HG02798 (cell line): ENCODE measurements around the gene TCF25.
"Not testable (repeated sequence)": the region's sequence is repeated elsewhere in the genome, so short reads cannot be mapped to it uniquely, and the experiment has no call there.

Experiments used
- ATAC-seq: cut with Tn5 transposase; IDR thresholded peaks from one replicate; pipeline ENCODE4 v1.9.1; 2021; ENCODE audit warnings: mild to moderate bottlenecking; ENCODE audit not compliant: unreplicated experiment, poor library complexity

The TCF25 gene

GRCh38 chr16:89870440-89870839 is 3.0 kb upstream of the TCF25 start:
- ATAC-seq = no peak

DNA sequence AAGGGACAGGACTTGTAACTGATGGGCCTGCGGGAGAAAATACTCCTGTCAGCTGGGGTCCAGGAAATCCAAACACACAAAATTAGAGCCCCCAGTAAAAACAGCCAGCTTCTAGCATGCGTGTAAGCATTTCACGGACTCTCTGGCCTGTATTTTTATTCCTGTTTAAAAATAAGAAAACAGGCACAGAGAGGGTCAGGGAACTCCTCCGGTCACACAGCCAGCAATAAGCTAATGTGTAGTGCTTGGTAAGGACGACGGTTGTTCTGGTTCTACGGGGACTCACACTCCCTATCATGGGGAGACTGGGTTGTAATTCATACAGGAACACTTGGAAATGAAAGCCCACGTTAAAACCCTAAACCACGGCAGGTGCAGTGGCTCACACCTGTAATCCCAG is 1.5 kb upstream of the TCF25 start:
- ATAC-seq = no peak

GRCh38 chr16:89873972-89874689 is 739 bp downstream of the TCF25 start:
- peak; percentile 76 for ATAC-seq

- not testable (repeated sequence) for ATAC-seq
Measured at GRCh38 chr16:89879123-89879522, 5.7 kb downstream of the TCF25 start.

DNA sequence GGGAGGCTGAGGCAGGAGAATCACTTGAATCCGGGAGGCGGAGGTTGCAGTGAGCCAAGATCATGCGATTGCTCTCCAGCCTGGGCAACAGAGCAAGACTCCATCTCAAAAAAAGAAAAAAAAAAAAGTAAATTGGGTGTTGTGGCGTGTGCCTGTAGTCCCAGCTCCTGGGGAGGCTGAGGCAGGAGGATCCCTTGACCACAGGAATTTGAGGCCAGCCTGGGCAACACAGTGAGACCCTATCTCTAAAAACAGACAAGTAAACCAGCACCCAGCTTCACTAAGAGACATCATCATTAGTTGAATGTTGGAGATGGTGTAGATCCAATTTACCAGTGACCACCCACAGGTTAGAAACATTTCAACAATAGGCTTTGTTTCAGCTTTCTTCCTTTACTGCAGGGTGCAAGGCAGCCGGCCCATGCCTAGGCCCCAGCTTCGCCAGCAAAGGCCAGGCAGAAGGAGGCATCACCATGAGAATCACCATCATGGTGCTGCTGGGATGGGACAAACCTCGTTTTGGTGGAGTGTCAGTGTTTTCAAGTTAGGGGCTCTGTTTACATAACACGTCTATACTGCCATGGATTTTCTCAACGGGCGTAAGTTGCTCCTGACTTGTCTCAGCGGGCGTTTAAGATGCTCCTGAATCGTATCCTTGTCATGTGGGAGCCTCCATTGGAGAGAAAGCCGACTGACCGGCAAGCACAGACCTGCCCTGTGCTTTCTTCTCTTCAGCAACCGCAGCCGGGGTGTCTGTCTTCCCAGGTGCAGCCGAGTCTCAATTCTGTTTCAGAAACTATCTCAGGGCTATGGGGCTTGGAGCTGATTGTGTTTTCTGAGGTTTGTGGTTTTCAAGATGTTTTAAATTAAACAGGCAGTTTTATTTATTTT is 7.3 kb downstream of the TCF25 start:
- no peak for ATAC-seq

GRCh38 chr16:89881368-89881730 is 8.0 kb downstream of the TCF25 start:
- ATAC-seq = no peak

GRCh38 chr16:89883346-89884040 is 10.1 kb downstream of the TCF25 start:
- ATAC-seq = no peak

DNA sequence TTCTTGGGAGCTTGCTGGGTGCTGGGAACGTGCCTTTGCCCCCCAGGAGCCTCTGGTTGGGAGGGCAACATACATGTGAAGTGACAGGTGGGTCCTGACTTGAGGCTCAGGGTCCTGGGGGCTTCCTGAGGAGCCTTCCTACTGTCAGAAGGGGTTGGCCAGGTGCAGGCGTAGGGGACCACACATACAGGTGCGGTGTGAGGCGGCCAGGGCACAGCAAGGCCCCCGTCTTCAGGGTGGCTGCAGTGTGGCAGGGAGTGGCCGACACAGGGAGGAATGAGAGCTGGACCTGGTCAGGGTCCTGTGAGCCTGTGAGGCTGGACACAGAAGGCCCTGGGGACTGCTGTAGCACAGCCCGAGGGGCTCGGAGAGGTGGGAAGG is 10.6 kb downstream of the TCF25 start:
- ATAC-seq = no peak

DNA sequence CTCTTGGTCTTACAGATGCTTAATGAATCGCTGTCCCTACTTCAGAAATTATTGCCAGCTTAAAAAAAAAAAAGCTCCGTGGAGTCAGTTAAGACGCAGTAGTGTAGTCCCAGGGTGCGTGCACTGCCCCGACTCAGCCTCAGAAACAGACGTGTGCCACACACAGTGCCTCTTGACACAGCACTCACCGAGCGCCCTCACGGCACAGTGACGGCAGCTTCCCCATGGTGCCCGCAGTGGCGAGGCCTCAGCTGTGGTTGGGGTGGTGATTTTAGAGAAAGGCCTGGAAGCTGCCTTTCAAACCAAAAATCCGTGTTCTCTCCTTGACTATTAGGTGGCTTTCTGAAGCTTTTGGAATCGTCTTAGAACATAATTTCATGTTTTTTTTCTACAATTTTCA is 13.9 kb downstream of the TCF25 start:
- ATAC-seq = no peak

GRCh38 chr16:89890200-89890599 is 16.8 kb downstream of the TCF25 start:
- ATAC-seq = no peak

- no peak for ATAC-seq
Measured at GRCh38 chr16:89890886-89891657, 17.7 kb downstream of the TCF25 start.

DNA sequence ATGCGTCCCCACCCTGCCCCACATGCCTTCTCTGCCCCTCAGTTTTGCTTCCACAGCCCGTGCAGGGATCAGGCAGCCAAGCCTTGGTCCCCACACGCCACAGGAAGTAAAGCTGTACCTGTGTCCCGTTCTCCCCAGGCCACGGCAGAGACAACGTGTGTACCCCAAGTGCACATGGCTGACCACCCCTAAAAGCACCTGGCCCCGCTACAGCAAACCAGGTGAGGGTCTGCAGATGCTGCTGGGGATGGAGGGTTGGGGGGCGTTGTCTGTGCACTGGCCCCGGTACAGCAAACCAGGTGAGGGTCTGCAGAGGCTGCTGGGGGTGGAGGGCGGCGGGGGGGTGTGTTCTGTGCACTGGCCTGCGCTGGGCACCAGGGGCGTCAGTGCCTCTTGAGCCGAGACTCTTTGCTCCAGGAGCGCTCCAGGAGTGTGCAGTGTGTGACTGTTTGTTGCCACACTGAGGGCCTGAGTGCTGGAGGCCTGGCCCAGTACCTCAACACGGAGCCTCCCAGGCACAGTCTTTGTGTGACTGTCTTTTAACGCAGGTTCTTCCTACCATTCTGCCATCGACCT is 18.8 kb downstream of the TCF25 start:
- no peak for ATAC-seq

GRCh38 chr16:89892635-89893034 is 19.2 kb downstream of the TCF25 start:
- ATAC-seq = no peak

DNA sequence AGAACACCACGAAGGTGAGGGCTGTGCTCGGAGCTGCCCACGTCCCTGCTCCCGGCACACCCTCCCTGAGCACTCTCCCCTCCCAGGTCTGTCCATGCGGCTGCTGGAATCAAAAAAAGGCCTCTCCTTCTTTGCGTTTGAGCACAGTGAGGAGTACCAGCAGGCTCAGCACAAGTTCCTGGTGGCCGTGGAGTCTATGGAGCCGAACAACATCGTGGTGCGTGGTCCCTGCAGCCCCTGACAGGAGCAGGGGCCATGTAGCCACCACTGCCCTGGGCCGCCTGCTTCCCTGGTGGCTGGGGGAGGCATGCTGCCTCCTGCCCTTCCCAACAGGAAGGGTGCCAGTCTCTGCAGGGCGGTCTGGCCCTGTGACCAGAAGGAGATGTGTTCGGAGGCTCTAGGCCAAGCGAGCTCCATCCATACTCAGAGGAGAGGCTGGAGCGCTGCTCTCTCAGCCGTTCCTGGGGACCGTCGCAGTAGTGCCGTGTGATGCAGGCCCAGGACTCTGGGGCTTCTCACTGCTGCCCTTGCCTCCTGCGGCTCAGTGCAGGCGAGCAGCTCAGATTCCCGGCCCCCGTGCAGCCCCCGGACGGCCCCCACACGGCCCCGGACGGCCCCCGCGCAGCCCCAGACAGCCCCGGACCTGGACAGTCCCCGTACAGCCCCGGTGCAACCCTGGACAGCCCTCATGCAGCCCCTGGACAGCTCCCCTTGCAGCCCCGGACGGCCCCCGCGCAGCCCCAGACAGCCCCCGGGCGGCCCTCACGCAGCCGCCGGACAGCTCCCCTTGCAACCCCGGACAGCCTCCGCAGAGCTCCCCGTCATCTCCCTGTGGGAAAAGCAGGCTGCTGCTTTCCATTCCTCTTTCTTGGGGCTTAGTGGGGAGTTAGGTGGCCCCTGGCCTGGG is 20.5 kb downstream of the TCF25 start:
- no peak for ATAC-seq

DNA sequence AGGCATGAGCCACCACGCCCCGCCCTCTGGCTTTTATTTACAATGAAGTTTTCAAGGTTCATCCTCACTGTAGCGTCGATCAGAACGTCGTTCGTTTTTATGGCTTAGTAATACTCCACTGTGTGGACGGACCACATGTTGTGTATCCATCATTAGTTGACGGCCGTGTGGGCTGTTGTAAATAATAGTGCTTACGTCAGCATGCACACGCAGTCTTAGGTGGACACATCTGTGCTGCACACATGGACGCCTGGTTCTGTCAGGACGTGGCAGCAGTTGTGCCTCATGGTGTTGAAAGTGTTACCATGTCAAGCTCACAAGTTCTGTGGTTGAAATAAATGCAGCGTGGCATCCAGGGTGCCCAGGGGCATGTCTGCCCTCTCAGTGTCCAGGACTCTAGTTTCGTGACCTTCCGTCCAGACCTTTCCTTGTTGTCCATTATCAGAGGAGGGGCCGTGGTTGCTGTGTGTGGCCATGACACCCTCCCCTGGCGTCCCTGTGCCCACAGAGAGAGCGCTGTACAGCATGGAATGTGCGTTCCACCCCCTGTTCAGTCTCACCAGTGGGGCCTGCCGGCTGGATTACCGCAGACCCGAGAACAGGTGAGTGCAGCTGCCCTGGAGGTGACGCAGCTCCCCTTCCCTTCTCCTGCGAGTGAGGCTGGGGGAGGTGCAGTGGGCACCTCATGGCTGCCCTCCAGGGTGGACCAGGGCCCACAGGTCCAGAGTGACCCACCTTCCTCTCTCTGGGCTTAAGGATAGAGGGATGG is 22.3 kb downstream of the TCF25 start:
- no peak for ATAC-seq

- no peak for ATAC-seq
Measured at GRCh38 chr16:89897204-89897603, 23.8 kb downstream of the TCF25 start.

- ATAC-seq = no peak
Measured at GRCh38 chr16:89898201-89898967, 25.0 kb downstream of the TCF25 start.
